ENCODE results near the gene MN1. TPM values are rescaled to one million over a fixed set of nuclear protein-coding genes. Genes with fewer than 3 reads are reported as not detected.

Gene MN1
- total and polyA plus RNA-seq, 2 donors (not counting 1 experiment from before 2014, with no cell fraction given) = 2.8 to 7.4 TPM

DNA sequence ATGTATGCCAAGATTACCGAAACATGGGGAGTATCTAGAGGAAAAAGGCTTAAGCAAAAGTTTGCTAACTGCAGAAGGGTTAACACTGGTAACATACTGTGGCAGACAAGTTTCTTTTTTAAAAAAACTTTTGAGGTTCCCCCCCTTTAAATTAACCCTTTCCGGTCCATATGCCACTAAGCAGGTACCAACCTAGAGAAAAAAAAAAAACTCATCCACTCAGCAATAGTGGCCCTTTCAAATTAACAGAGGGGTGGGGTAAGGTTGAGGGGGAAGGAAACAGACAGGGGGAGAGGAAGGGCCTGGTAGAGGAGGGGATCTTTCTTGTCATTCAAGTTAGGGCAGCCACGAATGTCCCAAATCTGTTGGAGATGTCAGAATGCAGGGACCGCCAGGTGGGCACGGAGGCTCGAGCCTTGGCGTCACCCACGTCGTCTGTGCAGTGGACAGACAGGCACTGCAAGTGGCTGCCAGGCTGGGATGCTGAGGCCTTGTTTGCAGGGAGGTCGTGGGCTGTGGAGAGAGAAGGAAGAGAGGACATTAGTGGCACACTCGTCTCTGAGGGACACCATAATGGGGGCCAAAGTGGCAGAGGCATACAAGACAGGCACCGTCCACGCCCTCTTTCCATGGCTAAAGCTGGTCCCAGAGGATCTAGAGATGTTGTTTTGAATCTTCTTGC lies 50.8 kb downstream of the MN1 start:
- Histone ChIP-seq H3K4me1 (ENCODE audit: control insufficient read depth, extremely low read depth, insufficient read depth, low read length) (peaks cover 6% of the 10 kb centered on the region), H2AFZ (ENCODE audit: low read length) (no peak overlapping the region), H3K79me2 (ENCODE audit: control insufficient read depth, insufficient read depth, low read length) (no peaks in the 10 kb centered on the region), H3K4me2 (ENCODE audit: extremely low read depth, insufficient read depth, low read length) (no peak overlapping the region), H3K27ac (ENCODE audit: insufficient read depth, low read length) (no peak overlapping the region), H3K27me3 (ENCODE audit: control insufficient read depth, insufficient read depth, low read length) (peaks cover 11% of the 10 kb centered on the region), H3K9me3 (ENCODE audit: control insufficient read depth, insufficient read depth, low read depth, low read length) (no peaks in the 10 kb centered on the region), H3K4me3 (replicated peaks in 1 of 4; ENCODE audit: control extremely low read depth in 1 of 4, insufficient read depth in 1 of 4, low read depth in 3 of 4, low read length in 4 of 4) (no peak overlapping the region), H3K9ac (ENCODE audit: insufficient read depth, low read length) (no peak overlapping the region), H4K20me1 (ENCODE audit: control insufficient read depth, extremely low read depth, insufficient read depth, low read length) (no peaks in the 10 kb centered on the region), H3K36me3 (ENCODE audit: control insufficient read depth, insufficient read depth, low read length) (no peaks in the 10 kb centered on the region)
- no peak for DNase-seq (ENCODE audit: low read depth in 2 of 2)
- TF ChIP-seq, protein P1, sequence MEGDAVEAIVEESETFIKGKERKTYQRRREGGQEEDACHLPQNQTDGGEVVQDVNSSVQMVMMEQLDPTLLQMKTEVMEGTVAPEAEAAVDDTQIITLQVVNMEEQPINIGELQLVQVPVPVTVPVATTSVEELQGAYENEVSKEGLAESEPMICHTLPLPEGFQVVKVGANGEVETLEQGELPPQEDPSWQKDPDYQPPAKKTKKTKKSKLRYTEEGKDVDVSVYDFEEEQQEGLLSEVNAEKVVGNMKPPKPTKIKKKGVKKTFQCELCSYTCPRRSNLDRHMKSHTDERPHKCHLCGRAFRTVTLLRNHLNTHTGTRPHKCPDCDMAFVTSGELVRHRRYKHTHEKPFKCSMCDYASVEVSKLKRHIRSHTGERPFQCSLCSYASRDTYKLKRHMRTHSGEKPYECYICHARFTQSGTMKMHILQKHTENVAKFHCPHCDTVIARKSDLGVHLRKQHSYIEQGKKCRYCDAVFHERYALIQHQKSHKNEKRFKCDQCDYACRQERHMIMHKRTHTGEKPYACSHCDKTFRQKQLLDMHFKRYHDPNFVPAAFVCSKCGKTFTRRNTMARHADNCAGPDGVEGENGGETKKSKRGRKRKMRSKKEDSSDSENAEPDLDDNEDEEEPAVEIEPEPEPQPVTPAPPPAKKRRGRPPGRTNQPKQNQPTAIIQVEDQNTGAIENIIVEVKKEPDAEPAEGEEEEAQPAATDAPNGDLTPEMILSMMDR (conservative IDR thresholded peaks at IDR 0.05 in 1 of 2, IDR thresholded peaks at IDR 0.05 in 1 of 2; ENCODE audit: low read depth in 1 of 2, low read length in 2 of 2) = no peak
- TF ChIP-seq EZH2 (IDR thresholded peaks at IDR 0.05; ENCODE audit: low read length, missing control alignments) = no peak

DNA sequence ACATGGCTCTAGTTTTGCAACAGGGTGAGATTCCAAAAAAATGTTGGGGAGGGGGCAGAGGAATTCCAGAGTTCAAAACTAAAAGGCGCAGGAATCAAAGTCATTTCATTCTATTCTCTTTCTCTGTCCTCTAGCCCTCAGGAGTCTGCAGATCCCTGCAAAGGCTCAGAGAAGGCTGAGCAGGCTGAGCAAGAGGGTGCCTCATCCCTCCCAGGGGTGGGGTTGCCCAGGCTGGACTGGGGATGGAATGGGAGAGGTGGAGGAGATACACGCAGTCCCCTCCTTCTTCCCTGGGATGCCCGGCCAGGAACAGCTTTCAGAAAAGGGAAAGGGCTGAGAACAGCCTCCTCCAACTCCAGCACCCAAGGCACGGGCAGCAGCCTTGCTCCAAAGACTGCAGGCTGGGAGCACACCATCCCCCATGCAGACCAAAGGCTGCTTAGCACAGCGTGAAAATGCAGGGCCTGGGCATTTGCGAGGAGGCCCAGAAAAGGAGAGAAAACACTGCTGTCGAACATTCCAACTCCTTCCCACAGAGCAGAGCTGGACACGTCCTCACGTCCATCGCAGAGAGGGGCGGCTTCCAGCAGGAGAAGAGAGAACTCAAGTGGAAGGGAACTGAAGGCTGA lies 51.8 kb downstream of the MN1 start:
- H3K36me3 ChIP-seq (ENCODE audit: control insufficient read depth, insufficient read depth, low read length) = no peaks in the 10 kb centered on the region
- peaks cover 11% of the 10 kb centered on the region for H3K27me3 ChIP-seq (ENCODE audit: control insufficient read depth, insufficient read depth, low read length)
- H3K9me3 ChIP-seq (ENCODE audit: control insufficient read depth, insufficient read depth, low read depth, low read length) = no peaks in the 10 kb centered on the region
- no peak overlapping the region for H3K9ac ChIP-seq (ENCODE audit: insufficient read depth, low read length)
- H3K4me1 ChIP-seq (ENCODE audit: control insufficient read depth, extremely low read depth, insufficient read depth, low read length) = peaks cover 6% of the 10 kb centered on the region
- H3K27ac ChIP-seq (ENCODE audit: insufficient read depth, low read length) = no peak overlapping the region
- H3K4me2 ChIP-seq (ENCODE audit: extremely low read depth, insufficient read depth, low read length) = no peak overlapping the region
- H3K4me3 ChIP-seq (replicated peaks in 1 of 4; ENCODE audit: control extremely low read depth in 1 of 4, insufficient read depth in 1 of 4, low read depth in 3 of 4, low read length in 4 of 4) = no peak overlapping the region
- H2AFZ ChIP-seq (ENCODE audit: low read length) = no peak overlapping the region
- H3K79me2 ChIP-seq (ENCODE audit: control insufficient read depth, insufficient read depth, low read length) = no peaks in the 10 kb centered on the region
- peak; percentile 27 to 61 for DNase-seq (ENCODE audit: low read depth in 2 of 2)
- H4K20me1 ChIP-seq (ENCODE audit: control insufficient read depth, extremely low read depth, insufficient read depth, low read length) = no peaks in the 10 kb centered on the region
- TF ChIP-seq, protein P1 (conservative IDR thresholded peaks at IDR 0.05 in 1 of 2, IDR thresholded peaks at IDR 0.05 in 1 of 2; ENCODE audit: low read depth in 1 of 2, low read length in 2 of 2) = no peak
- no peak for TF ChIP-seq EZH2 (IDR thresholded peaks at IDR 0.05; ENCODE audit: low read length, missing control alignments)

DNA sequence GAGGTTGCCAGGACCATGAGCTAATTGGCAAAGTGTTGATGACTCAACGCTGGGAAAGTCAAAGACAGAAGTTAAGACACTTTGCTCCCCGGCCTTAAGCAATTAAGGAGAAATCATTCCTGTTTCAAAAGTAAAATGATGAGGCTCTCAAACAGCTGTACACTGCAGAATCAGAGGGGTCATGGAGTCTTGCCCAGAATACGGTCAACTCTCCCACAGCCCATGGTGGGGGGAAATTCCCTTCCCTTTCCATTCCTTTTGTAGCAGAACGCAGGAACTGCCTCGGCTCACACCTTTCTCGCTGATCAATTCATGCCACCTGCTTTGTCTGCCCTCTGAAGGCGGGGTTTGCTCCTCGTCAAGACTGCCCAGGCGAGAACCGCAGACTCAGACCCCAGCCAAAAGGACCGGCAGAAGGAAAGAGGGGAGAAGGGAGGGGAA lies 52.8 kb downstream of the MN1 start:
- Histone ChIP-seq H3K9ac (ENCODE audit: insufficient read depth, low read length) (no peak overlapping the region), H3K4me1 (ENCODE audit: control insufficient read depth, extremely low read depth, insufficient read depth, low read length) (peaks cover 6% of the 10 kb centered on the region), H3K9me3 (ENCODE audit: control insufficient read depth, insufficient read depth, low read depth, low read length) (no peaks in the 10 kb centered on the region), H4K20me1 (ENCODE audit: control insufficient read depth, extremely low read depth, insufficient read depth, low read length) (no peaks in the 10 kb centered on the region), H3K4me3 (replicated peaks in 1 of 4; ENCODE audit: control extremely low read depth in 1 of 4, insufficient read depth in 1 of 4, low read depth in 3 of 4, low read length in 4 of 4) (peak overlapping the region in 1 of 4 experiments; percentile 27), H2AFZ (ENCODE audit: low read length) (no peak overlapping the region), H3K79me2 (ENCODE audit: control insufficient read depth, insufficient read depth, low read length) (no peaks in the 10 kb centered on the region), H3K36me3 (ENCODE audit: control insufficient read depth, insufficient read depth, low read length) (no peaks in the 10 kb centered on the region), H3K27me3 (ENCODE audit: control insufficient read depth, insufficient read depth, low read length) (peaks cover 4% of the 10 kb centered on the region), H3K4me2 (ENCODE audit: extremely low read depth, insufficient read depth, low read length) (peak overlapping the region; percentile 76), H3K27ac (ENCODE audit: insufficient read depth, low read length) (no peak overlapping the region)
- DNase-seq (ENCODE audit: low read depth in 2 of 2) = peak; percentile 58 to 90
- TF ChIP-seq, protein P1 (conservative IDR thresholded peaks at IDR 0.05 in 1 of 2, IDR thresholded peaks at IDR 0.05 in 1 of 2; ENCODE audit: low read depth in 1 of 2, low read length in 2 of 2) = no peak
- TF ChIP-seq EZH2 (IDR thresholded peaks at IDR 0.05; ENCODE audit: low read length, missing control alignments) = peak; percentile 43
